Measurements from ENCODE around the gene CACNA1B. TPM values are rescaled to one million over a fixed set of nuclear protein-coding genes. Genes with fewer than 3 reads are reported as not detected.

CACNA1B gene
- total RNA-seq, 1 experiment from 2014 or later = 1.7 TPM

DNA sequence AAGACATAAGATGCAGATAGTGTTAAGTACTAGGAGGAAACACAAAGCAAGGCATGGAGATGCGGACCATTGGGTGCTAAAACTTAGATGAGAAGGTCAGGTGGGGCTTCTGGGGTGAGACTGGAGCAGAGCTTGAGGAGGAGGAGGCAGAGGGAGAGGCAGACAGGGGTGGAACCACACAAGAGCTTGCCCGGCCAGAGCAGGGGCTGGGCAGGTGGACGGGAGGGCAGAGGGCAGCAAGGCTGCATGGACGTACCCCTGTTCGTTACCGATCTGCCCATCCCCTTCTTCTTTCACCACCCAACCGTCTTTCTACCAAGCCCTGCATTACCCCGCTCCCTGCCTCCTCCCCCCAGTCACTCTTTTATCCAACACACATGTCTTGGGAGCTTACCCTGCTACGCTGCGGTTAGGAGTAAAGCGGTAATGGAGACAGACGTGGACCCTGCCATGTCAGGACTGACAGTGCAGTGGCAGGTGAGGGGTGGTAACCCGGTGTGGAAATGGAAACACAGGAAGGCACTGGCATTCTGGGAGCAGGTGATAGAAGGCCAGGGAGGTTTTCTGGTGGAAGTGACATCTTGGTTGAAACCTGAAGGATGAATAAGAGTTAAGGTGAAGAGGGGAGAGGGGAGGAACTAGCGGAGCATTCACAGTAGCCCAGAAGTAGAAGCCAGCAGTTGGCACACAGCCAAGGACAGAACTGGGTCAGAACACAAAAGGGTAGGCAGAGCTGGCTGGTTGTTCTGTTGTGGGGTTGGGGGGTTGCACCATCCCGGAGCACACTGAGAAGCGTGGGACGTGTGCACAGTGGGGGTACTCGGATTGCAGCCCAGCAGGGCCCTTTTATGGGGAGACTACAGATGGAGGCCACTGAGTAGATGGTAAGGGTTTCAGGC is 167.2 kb downstream of the CACNA1B start:
- Histone ChIP-seq H3K4me1 (ENCODE audit: control insufficient read depth in 1 of 2, insufficient read depth in 2 of 2, low read length in 2 of 2) (no peaks in the 10 kb centered on the region), H4K20me1 (ENCODE audit: insufficient read depth) (no peaks in the 10 kb centered on the region), H3K4me2 (ENCODE audit: low read length) (no peak overlapping the region), H3K79me2 (ENCODE audit: insufficient read depth, low read length) (no peaks in the 10 kb centered on the region), H3K27ac (ENCODE audit: low read depth, low read length) (no peak overlapping the region), H3K9ac (ENCODE audit: low read length) (no peak overlapping the region), H3K9me3 (ENCODE audit: control insufficient read depth in 1 of 2, insufficient read depth in 1 of 2, low read depth in 1 of 2, low read length in 2 of 2) (no peaks in the 10 kb centered on the region), H3K27me3 (ENCODE audit: insufficient read depth, low read length) (no peaks in the 10 kb centered on the region), H2AFZ (ENCODE audit: low read depth, low read length, poor library complexity, severe bottlenecking) (no peak overlapping the region), H3K9me2 (ENCODE audit: insufficient read depth) (no peaks in the 10 kb centered on the region), H3K36me3 (ENCODE audit: control insufficient read depth in 1 of 2, insufficient read depth in 2 of 2, low read length in 2 of 2) (no peaks in the 10 kb centered on the region), H3K4me3 (replicated peaks in 1 of 2; ENCODE audit: low read depth in 1 of 2, low read length in 2 of 2) (no peak overlapping the region)
- RAD21 ChIA-PET (ENCODE audit: low non-redundant PET in 1 of 2, low total read pairs in 2 of 2, uncharacterized antibody in 2 of 2, unreplicated experiment in 2 of 2) = no interaction called here
- DNase-seq (ENCODE audit: low read depth, low spot score) (no peak), ATAC-seq (no peak)
- POLR2A ChIA-PET = no interaction called here
- intact Hi-C loops (cut with micrococcal nuclease) = no loop called here
- CTCF ChIA-PET = no interaction called here
- no TSS peak for BruUV-seq (replicated peaks)
- TF ChIP-seq POLR2AphosphoS5 (IDR thresholded peaks at IDR 0.05; ENCODE audit: low read depth, low read length) (no peak), SP1 (IDR thresholded peaks at IDR 0.05; ENCODE audit: low read depth) (no peak), FOSL1 (IDR thresholded peaks at IDR 0.05; ENCODE audit: low read depth) (no peak), ZFX (IDR thresholded peaks at IDR 0.05) (no peak), POLR2A (IDR thresholded peaks at IDR 0.05; ENCODE audit: borderline replicate concordance, extremely low read depth, insufficient read depth, insufficient read length) (no peak), SRF (IDR thresholded peaks at IDR 0.05; ENCODE audit: low read depth) (no peak), ELF1 (IDR thresholded peaks at IDR 0.05; ENCODE audit: borderline replicate concordance, low read depth) (no peak), ZNF274 (IDR thresholded peaks at IDR 0.05; ENCODE audit: low read depth, low read length) (no peak), RAD21 (IDR thresholded peaks at IDR 0.05; ENCODE audit: low read depth) (no peak), TCF7L2 (IDR thresholded peaks at IDR 0.05; ENCODE audit: borderline replicate concordance, extremely low read depth, insufficient read depth, insufficient read length) (no peak), EZH2 (IDR thresholded peaks at IDR 0.05) (no peak), SIN3A (IDR thresholded peaks at IDR 0.05; ENCODE audit: low read depth) (no peak), EGR1 (IDR thresholded peaks at IDR 0.05; ENCODE audit: low read depth) (no peak), YY1 (IDR thresholded peaks at IDR 0.05; ENCODE audit: extremely low read depth, insufficient replicate concordance, low read depth, low read length) (no peak), CBX3 (IDR thresholded peaks at IDR 0.05; ENCODE audit: low read depth) (no peak)
- TF ChIP-seq, protein P1, sequence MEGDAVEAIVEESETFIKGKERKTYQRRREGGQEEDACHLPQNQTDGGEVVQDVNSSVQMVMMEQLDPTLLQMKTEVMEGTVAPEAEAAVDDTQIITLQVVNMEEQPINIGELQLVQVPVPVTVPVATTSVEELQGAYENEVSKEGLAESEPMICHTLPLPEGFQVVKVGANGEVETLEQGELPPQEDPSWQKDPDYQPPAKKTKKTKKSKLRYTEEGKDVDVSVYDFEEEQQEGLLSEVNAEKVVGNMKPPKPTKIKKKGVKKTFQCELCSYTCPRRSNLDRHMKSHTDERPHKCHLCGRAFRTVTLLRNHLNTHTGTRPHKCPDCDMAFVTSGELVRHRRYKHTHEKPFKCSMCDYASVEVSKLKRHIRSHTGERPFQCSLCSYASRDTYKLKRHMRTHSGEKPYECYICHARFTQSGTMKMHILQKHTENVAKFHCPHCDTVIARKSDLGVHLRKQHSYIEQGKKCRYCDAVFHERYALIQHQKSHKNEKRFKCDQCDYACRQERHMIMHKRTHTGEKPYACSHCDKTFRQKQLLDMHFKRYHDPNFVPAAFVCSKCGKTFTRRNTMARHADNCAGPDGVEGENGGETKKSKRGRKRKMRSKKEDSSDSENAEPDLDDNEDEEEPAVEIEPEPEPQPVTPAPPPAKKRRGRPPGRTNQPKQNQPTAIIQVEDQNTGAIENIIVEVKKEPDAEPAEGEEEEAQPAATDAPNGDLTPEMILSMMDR (IDR thresholded peaks at IDR 0.05 in 2 of 3, conservative IDR thresholded peaks at IDR 0.05 in 1 of 3; ENCODE audit: borderline replicate concordance in 1 of 3, insufficient read depth in 1 of 3, low read depth in 2 of 3, low read length in 2 of 3) = no peak
- TF ChIP-seq, protein P2, sequence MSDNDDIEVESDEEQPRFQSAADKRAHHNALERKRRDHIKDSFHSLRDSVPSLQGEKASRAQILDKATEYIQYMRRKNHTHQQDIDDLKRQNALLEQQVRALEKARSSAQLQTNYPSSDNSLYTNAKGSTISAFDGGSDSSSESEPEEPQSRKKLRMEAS (IDR thresholded peaks at IDR 0.05) = no peak
- TF ChIP-seq, protein P3, sequence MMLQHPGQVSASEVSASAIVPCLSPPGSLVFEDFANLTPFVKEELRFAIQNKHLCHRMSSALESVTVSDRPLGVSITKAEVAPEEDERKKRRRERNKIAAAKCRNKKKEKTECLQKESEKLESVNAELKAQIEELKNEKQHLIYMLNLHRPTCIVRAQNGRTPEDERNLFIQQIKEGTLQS (IDR thresholded peaks at IDR 0.05) = no peak
- TF ChIP-seq, protein P4, sequence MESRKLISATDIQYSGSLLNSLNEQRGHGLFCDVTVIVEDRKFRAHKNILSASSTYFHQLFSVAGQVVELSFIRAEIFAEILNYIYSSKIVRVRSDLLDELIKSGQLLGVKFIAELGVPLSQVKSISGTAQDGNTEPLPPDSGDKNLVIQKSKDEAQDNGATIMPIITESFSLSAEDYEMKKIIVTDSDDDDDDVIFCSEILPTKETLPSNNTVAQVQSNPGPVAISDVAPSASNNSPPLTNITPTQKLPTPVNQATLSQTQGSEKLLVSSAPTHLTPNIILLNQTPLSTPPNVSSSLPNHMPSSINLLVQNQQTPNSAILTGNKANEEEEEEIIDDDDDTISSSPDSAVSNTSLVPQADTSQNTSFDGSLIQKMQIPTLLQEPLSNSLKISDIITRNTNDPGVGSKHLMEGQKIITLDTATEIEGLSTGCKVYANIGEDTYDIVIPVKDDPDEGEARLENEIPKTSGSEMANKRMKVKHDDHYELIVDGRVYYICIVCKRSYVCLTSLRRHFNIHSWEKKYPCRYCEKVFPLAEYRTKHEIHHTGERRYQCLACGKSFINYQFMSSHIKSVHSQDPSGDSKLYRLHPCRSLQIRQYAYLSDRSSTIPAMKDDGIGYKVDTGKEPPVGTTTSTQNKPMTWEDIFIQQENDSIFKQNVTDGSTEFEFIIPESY (IDR thresholded peaks at IDR 0.05; ENCODE audit: extremely low read depth, insufficient replicate concordance, low read length) = no peak
